ENCODE results near the gene KRT3.

The KRT3 gene

GRCh38 chr12:52835271-52836041, 39.5 kb upstream of the KRT3 start:
- Histone ChIP-seq H3K9ac (ENCODE audit: low read length in 5 of 5) (peak overlapping the region in 1 of 5 donors; percentile 35), H3K36me3 (ENCODE audit: control insufficient read depth in 5 of 5, insufficient read depth in 5 of 5, low read length in 5 of 5) (no peaks in the 10 kb centered on the region), H3K9me3 (ENCODE audit: control insufficient read depth in 5 of 5, low read length in 5 of 5) (no peaks in the 10 kb centered on the region), H3K27me3 (ENCODE audit: control insufficient read depth in 5 of 5, insufficient read depth in 4 of 5, low read length in 5 of 5) (peaks cover 0 to 22% (median 6%) of the 10 kb centered on the region in 5 donors), H3K4me3 (ENCODE audit: low read depth in 1 of 5, low read length in 5 of 5) (no peak overlapping the region), H3K4me1 (ENCODE audit: control insufficient read depth in 5 of 5, insufficient read depth in 5 of 5, low read length in 5 of 5) (peaks cover 0 to 28% (median 20%) of the 10 kb centered on the region in 5 donors), H3K27ac (ENCODE audit: low read depth, low read length) (no peak overlapping the region)

- H3K27ac ChIP-seq (ENCODE audit: low read depth, low read length), result no peak overlapping the region
These were observed 38.7 kb upstream of the KRT3 start for GRCh38 chr12:52834727-52835001.

GRCh38 chr12:52833922-52834726, 38.2 kb upstream of the KRT3 start, which contains the start of gene KRT79:
Gene KRT79, minus strand, starts transcription at chr12:52834311. Its CDS starts 51 bp downstream, at chr12:52834260.
- Histone ChIP-seq H3K9me3 (ENCODE audit: control insufficient read depth in 5 of 5, low read length in 5 of 5) (no peaks in the 10 kb centered on the region), H3K9ac (ENCODE audit: low read length in 5 of 5) (no peak within 1 kb of the TSS), H3K36me3 (ENCODE audit: control insufficient read depth in 5 of 5, insufficient read depth in 5 of 5, low read length in 5 of 5) (no peaks in the 10 kb centered on the region), H3K4me3 (ENCODE audit: low read depth in 1 of 5, low read length in 5 of 5) (no peak within 1 kb of the TSS), H3K27me3 (ENCODE audit: control insufficient read depth in 5 of 5, insufficient read depth in 4 of 5, low read length in 5 of 5) (peaks cover 0 to 22% (median 3%) of the 10 kb centered on the region in 5 donors), H3K27ac (ENCODE audit: low read depth, low read length) (no peak within 1 kb of the TSS), H3K4me1 (ENCODE audit: control insufficient read depth in 5 of 5, insufficient read depth in 5 of 5, low read length in 5 of 5) (peaks cover 0 to 36% (median 26%) of the 10 kb centered on the region in 5 donors)

More at GRCh38 chr12:52834727-52835001, 38.7 kb upstream of the KRT3 start:
- H3K27me3 ChIP-seq (ENCODE audit: control insufficient read depth in 5 of 5, insufficient read depth in 4 of 5, low read length in 5 of 5), result peaks cover 0 to 22% (median 6%) of the 10 kb centered on the region in 5 donors
- H3K4me3 ChIP-seq (ENCODE audit: low read depth in 1 of 5, low read length in 5 of 5), result no peak overlapping the region
- H3K36me3 ChIP-seq (ENCODE audit: control insufficient read depth in 5 of 5, insufficient read depth in 5 of 5, low read length in 5 of 5), result no peaks in the 10 kb centered on the region
- H3K9ac ChIP-seq (ENCODE audit: low read length in 5 of 5), result no peak overlapping the region
- H3K9me3 ChIP-seq (ENCODE audit: control insufficient read depth in 5 of 5, low read length in 5 of 5), result no peaks in the 10 kb centered on the region
- peaks cover 0 to 36% (median 26%) of the 10 kb centered on the region in 5 donors for H3K4me1 ChIP-seq (ENCODE audit: control insufficient read depth in 5 of 5, insufficient read depth in 5 of 5, low read length in 5 of 5)

DNA sequence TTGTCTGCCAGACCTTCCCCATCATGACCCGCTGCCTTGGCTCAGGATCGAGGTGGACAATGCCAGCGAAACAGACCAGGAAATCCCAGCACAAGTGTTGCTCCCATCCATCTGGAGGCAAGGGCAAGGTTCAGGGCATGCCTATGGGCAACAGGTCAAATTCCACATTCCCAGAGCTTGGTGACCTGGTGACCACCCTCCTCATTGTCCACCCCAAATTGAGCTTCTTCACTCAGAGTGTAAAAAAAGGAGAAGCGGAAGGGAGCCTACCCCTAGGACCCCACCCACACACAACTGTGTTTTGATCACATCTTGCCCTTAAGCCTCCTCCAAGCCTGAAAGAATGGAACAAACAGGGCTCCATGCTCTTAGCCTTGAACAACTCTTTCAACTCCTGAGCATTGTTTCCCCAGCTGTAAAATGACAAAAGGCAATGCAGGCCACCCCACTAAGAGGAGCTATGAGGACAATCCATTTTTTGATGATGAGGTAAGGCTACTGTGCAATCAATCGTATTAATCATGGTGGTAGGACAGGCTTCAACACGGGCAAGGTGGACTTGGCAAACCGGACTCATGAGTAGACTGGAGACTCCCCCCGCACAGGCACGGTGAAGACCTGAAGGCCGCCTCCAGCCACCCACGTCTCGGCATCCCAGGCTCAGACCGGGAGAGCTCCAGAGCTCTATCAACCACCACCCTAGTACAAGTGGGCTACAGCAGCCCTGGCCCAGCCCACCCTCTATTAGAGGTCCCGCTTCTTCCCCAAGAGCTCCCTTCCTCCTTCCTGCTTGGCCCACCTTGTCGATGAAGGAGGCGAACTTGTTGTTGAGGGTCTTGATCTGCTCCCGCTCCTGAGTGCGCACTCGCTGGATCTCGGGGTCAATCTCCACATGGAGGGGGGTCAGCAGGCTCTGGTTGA, 37.3 kb upstream of the KRT3 start:
- no peak overlapping the region for H3K27ac ChIP-seq (ENCODE audit: low read depth, low read length)
- no peak overlapping the region for H3K9ac ChIP-seq (ENCODE audit: low read length in 5 of 5)
- H3K27me3 ChIP-seq (ENCODE audit: control insufficient read depth in 5 of 5, insufficient read depth in 4 of 5, low read length in 5 of 5), result peaks cover 0 to 20% (median 3%) of the 10 kb centered on the region in 5 donors
- no peaks in the 10 kb centered on the region for H3K36me3 ChIP-seq (ENCODE audit: control insufficient read depth in 5 of 5, insufficient read depth in 5 of 5, low read length in 5 of 5)
- H3K9me3 ChIP-seq (ENCODE audit: control insufficient read depth in 5 of 5, low read length in 5 of 5), result no peaks in the 10 kb centered on the region
- peaks cover 0 to 36% (median 26%) of the 10 kb centered on the region in 5 donors for H3K4me1 ChIP-seq (ENCODE audit: control insufficient read depth in 5 of 5, insufficient read depth in 5 of 5, low read length in 5 of 5)
- no peak overlapping the region for H3K4me3 ChIP-seq (ENCODE audit: low read depth in 1 of 5, low read length in 5 of 5)

DNA sequence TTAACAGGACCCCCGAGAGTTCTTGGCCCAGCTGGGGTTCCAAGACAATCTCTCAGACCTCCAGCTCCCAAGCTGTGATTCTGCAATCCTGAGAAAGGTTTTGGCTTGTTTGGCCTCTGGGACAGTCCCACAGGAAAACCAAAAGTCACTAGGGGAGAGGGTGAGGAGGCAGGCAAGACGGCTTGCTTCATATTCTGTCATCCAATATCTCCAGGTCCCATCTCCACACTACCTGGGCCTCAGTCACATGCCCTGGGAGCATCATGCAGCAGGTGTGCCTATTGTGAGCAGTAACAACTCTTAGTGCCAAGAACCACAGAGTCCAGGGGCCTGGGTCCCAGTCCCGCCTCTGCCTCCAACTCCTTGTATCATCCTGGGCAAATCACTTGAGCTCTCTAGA, 36.5 kb upstream of the KRT3 start:
- Histone ChIP-seq H3K36me3 (ENCODE audit: control insufficient read depth in 5 of 5, insufficient read depth in 5 of 5, low read length in 5 of 5) (no peaks in the 10 kb centered on the region), H3K4me1 (ENCODE audit: control insufficient read depth in 5 of 5, insufficient read depth in 5 of 5, low read length in 5 of 5) (peaks cover 0 to 36% (median 26%) of the 10 kb centered on the region in 5 donors), H3K27me3 (ENCODE audit: control insufficient read depth in 5 of 5, insufficient read depth in 4 of 5, low read length in 5 of 5) (peaks cover 0 to 16% (median 3%) of the 10 kb centered on the region in 5 donors), H3K27ac (ENCODE audit: low read depth, low read length) (no peak overlapping the region), H3K4me3 (ENCODE audit: low read depth in 1 of 5, low read length in 5 of 5) (no peak overlapping the region), H3K9ac (ENCODE audit: low read length in 5 of 5) (no peak overlapping the region), H3K9me3 (ENCODE audit: control insufficient read depth in 5 of 5, low read length in 5 of 5) (no peaks in the 10 kb centered on the region)

GRCh38 chr12:52831251-52831650, 35.3 kb upstream of the KRT3 start:
- H3K27me3 ChIP-seq (ENCODE audit: control insufficient read depth in 5 of 5, insufficient read depth in 4 of 5, low read length in 5 of 5), result peaks cover 0 to 7% (median 0%) of the 10 kb centered on the region in 5 donors
- H3K9me3 ChIP-seq (ENCODE audit: control insufficient read depth in 5 of 5, low read length in 5 of 5), result no peaks in the 10 kb centered on the region
- peak overlapping the region; percentile 57 for H3K27ac ChIP-seq (ENCODE audit: low read depth, low read length)
- H3K36me3 ChIP-seq (ENCODE audit: control insufficient read depth in 5 of 5, insufficient read depth in 5 of 5, low read length in 5 of 5), result no peaks in the 10 kb centered on the region
- no peak overlapping the region for H3K9ac ChIP-seq (ENCODE audit: low read length in 5 of 5)
- peaks cover 0 to 36% (median 26%) of the 10 kb centered on the region in 5 donors for H3K4me1 ChIP-seq (ENCODE audit: control insufficient read depth in 5 of 5, insufficient read depth in 5 of 5, low read length in 5 of 5)
- no peak overlapping the region for H3K4me3 ChIP-seq (ENCODE audit: low read depth in 1 of 5, low read length in 5 of 5)

GRCh38 chr12:52829986-52830770, 34.3 kb upstream of the KRT3 start:
- Histone ChIP-seq H3K9ac (ENCODE audit: low read length in 5 of 5) (no peak overlapping the region), H3K27ac (ENCODE audit: low read depth, low read length) (peak overlapping the region; percentile 57), H3K36me3 (ENCODE audit: control insufficient read depth in 5 of 5, insufficient read depth in 5 of 5, low read length in 5 of 5) (no peaks in the 10 kb centered on the region), H3K9me3 (ENCODE audit: control insufficient read depth in 5 of 5, low read length in 5 of 5) (no peaks in the 10 kb centered on the region), H3K4me1 (ENCODE audit: control insufficient read depth in 5 of 5, insufficient read depth in 5 of 5, low read length in 5 of 5) (peaks cover 0 to 36% (median 26%) of the 10 kb centered on the region in 5 donors), H3K27me3 (ENCODE audit: control insufficient read depth in 5 of 5, insufficient read depth in 4 of 5, low read length in 5 of 5) (no peaks in the 10 kb centered on the region), H3K4me3 (ENCODE audit: low read depth in 1 of 5, low read length in 5 of 5) (peak overlapping the region in 1 of 5 donors; percentile 1)

DNA sequence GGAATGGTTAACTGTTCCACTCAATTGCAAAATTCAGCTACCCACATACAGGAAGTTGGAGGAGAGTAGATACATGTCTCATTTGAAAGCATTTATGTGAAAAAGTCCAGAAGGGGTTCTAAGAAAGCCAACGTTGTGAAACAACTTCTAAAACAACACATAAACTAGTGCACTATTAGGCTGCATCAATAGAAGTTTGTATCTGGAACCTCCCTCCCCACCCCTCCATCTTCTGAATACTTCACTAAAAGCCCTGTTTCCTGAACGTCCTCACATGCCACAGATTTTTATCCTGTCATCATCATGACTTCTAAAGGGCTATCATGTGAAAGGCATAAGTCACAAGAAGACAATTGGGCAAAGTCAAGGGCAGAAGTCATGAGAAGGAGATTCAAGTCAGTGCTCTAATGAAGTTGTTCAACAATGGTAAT, 32.7 kb upstream of the KRT3 start:
- Histone ChIP-seq H3K27ac (ENCODE audit: low read depth, low read length) (no peak overlapping the region), H3K36me3 (ENCODE audit: control insufficient read depth in 5 of 5, insufficient read depth in 5 of 5, low read length in 5 of 5) (no peaks in the 10 kb centered on the region), H3K27me3 (ENCODE audit: control insufficient read depth in 5 of 5, insufficient read depth in 4 of 5, low read length in 5 of 5) (no peaks in the 10 kb centered on the region), H3K9me3 (ENCODE audit: control insufficient read depth in 5 of 5, low read length in 5 of 5) (no peaks in the 10 kb centered on the region), H3K4me3 (ENCODE audit: low read depth in 1 of 5, low read length in 5 of 5) (no peak overlapping the region), H3K9ac (ENCODE audit: low read length in 5 of 5) (no peak overlapping the region), H3K4me1 (ENCODE audit: control insufficient read depth in 5 of 5, insufficient read depth in 5 of 5, low read length in 5 of 5) (peaks cover 0 to 36% (median 26%) of the 10 kb centered on the region in 5 donors)

GRCh38 chr12:52828156-52828555, 32.2 kb upstream of the KRT3 start:
- Histone ChIP-seq H3K27me3 (ENCODE audit: control insufficient read depth in 5 of 5, insufficient read depth in 4 of 5, low read length in 5 of 5) (no peaks in the 10 kb centered on the region), H3K4me1 (ENCODE audit: control insufficient read depth in 5 of 5, insufficient read depth in 5 of 5, low read length in 5 of 5) (peaks cover 0 to 35% (median 26%) of the 10 kb centered on the region in 5 donors), H3K9me3 (ENCODE audit: control insufficient read depth in 5 of 5, low read length in 5 of 5) (no peaks in the 10 kb centered on the region), H3K9ac (ENCODE audit: low read length in 5 of 5) (no peak overlapping the region), H3K36me3 (ENCODE audit: control insufficient read depth in 5 of 5, insufficient read depth in 5 of 5, low read length in 5 of 5) (no peaks in the 10 kb centered on the region), H3K4me3 (ENCODE audit: low read depth in 1 of 5, low read length in 5 of 5) (no peak overlapping the region), H3K27ac (ENCODE audit: low read depth, low read length) (no peak overlapping the region)

Data from subcutaneous abdominal adipose tissue (tissue), 5 donors.